Neural cell (in vitro differentiated cells): ENCODE data around the gene GDI2.
"Not testable (repeated sequence)": the region's sequence is repeated elsewhere in the genome, so short reads cannot be mapped to it uniquely, and the experiment has no call there.

ENCODE experiments used
- EP300 ChIP-seq: fragments of 450-650 bp; conservative IDR thresholded peaks from 2 replicates; pipeline ENCODE4 v1.6.1; 2014; ENCODE audit warnings: antibody characterized with exemption, mild to moderate bottlenecking, moderate library complexity; ENCODE audit not compliant: poor library complexity, severe bottlenecking
- TF ChIP-seq, protein P1 (sequence below): fragments of 450-650 bp; IDR thresholded peaks from 2 replicates; pipeline ENCODE4 v1.5.1; 2014; ENCODE audit warnings: antibody characterized with exemption, mild to moderate bottlenecking, moderate library complexity; ENCODE audit not compliant: poor library complexity, severe bottlenecking

DNA sequence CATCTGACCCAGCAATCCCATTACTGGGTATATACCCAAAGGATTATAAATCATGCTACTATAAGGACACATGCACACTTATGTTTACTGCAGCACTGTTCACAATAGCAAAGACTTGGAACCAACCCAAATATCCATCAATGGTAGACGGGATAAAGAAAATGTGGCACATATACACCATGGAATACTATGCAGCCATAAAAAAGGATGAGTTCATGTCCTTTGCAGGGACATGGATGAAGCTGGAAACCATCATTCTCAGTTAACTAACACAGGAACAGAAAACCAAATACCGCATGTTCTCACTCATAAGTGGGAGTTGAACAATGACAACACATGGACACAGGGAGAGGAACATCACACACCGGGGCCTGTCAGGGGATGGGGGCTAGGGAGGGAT is 35.5 kb downstream of the GDI2 start:
- TF ChIP-seq, protein P1, sequence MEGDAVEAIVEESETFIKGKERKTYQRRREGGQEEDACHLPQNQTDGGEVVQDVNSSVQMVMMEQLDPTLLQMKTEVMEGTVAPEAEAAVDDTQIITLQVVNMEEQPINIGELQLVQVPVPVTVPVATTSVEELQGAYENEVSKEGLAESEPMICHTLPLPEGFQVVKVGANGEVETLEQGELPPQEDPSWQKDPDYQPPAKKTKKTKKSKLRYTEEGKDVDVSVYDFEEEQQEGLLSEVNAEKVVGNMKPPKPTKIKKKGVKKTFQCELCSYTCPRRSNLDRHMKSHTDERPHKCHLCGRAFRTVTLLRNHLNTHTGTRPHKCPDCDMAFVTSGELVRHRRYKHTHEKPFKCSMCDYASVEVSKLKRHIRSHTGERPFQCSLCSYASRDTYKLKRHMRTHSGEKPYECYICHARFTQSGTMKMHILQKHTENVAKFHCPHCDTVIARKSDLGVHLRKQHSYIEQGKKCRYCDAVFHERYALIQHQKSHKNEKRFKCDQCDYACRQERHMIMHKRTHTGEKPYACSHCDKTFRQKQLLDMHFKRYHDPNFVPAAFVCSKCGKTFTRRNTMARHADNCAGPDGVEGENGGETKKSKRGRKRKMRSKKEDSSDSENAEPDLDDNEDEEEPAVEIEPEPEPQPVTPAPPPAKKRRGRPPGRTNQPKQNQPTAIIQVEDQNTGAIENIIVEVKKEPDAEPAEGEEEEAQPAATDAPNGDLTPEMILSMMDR: not testable (repeated sequence)
- TF ChIP-seq EP300: not testable (repeated sequence)
